Activated T-cell treated with anti-CD3 and anti-CD28 coated beads, Interleukin-2, amount 50 U/mL, for 72 hours (primary cell): ENCODE measurements around the gene ZNRF2. TPM values are rescaled to one million over a fixed set of nuclear protein-coding genes. Genes with fewer than 3 reads are reported as not detected.
"Not testable (repeated sequence)": the region's sequence is repeated elsewhere in the genome, so short reads cannot be mapped to it uniquely, and the experiment has no call there.

Experiments
- ATAC-seq, 2 donors: fragments of 150-1000 bp; cut with Tn5 transposase; replicated peaks in 1 of 2; 2 replicates each; pipeline ENCODE4 v1.10.0; 2021; ENCODE audit warnings: moderate library complexity in 2 of 2, mild to moderate bottlenecking in 1 of 2
- DNase-seq, 2 donors: peaks; one replicate each; pipeline ENCODE4 v3.0.0; 2021 to 2022; ENCODE audit warnings: mixed read lengths in 1 of 2
- H3K27ac Mint-ChIP-seq: one replicate; pipeline ENCODE4 v1.8.0; 2022; ENCODE audit warnings: mild to moderate bottlenecking, moderate library complexity, mixed read lengths
- H3K27me3 Mint-ChIP-seq: one replicate; pipeline ENCODE4 v1.8.0; 2022; ENCODE audit warnings: low read depth, mixed read lengths
- H3K36me3 Mint-ChIP-seq, 2 donors: one replicate each; pipeline ENCODE4 v1.8.0; 2022; ENCODE audit warnings: mixed read lengths in 2 of 2, mild to moderate bottlenecking in 1 of 2; ENCODE audit not compliant: insufficient read depth in 2 of 2
- H3K4me1 Mint-ChIP-seq: one replicate; pipeline ENCODE4 v1.8.0; 2022; ENCODE audit warnings: low read depth, mixed read lengths
- H3K4me3 Mint-ChIP-seq, 2 donors: one replicate each; pipeline ENCODE4 v1.8.0; 2022; ENCODE audit warnings: mild to moderate bottlenecking in 2 of 2, mixed read lengths in 2 of 2, moderate library complexity in 2 of 2
- H3K9me3 Mint-ChIP-seq, 2 donors: one replicate each; pipeline ENCODE4 v1.8.0; 2022; ENCODE audit warnings: mixed read lengths in 2 of 2
- total RNA-seq, 2 donors: library from RNA; stranded (reverse); gene quantifications; one replicate each; pipeline ENCODE4 v1.2.3, GENCODE V29; 2022

The ZNRF2 gene
- total RNA-seq, 2 donors from 2014 or later = 18.3 to 19.6 TPM

DNA sequence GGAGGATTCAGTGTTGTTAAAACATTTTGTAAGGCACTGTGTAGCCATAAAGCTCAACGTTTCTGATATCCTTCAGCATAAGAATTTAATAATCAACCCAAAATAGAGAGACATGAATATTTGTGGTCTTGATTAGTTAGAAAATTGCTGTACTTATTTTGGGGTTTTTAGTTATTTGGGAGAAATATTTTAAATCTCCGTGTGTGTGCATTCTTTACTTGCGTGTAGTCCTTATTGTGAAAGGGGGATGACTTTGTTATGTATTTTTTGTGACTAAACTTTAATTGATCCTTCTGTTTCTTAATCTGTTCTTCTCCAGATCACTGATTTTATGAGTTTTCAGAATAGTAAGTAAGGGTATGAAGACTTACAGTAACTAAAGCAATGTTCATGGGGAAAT lies 81.2 kb downstream of the ZNRF2 start:
- no peak for ATAC-seq
- Mint-ChIP-seq H3K27me3 (no peaks in the 10 kb centered on the region), H3K4me1 (no peaks in the 10 kb centered on the region), H3K27ac (no peak overlapping the region), H3K36me3 (no peaks in the 10 kb centered on the region), H3K9me3 (no peaks in the 10 kb centered on the region), H3K4me3 (no peak overlapping the region)
- DNase-seq = no peak

DNA sequence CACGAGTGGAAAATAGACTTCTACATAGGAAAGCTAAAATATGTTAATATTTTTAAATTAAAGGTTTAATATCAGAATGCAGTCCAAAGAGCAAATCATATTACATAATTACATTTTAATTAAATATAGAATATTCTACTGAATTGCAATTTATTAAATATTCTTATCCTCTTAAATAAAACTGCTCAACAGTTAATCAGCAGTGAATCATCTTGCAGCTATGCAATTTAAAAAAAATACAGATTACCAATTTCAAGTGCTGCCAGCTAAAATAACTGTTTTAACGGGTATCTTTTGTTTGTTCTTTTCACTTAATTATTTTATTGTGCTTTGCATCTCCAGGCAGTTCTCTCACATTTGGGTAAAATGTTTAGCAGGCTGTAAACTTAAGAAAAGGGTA lies 82.2 kb downstream of the ZNRF2 start:
- DNase-seq (no peak), ATAC-seq (no peak)
- Mint-ChIP-seq H3K9me3 (no peaks in the 10 kb centered on the region), H3K36me3 (peaks cover 0 to 2% of the 10 kb centered on the region in 2 donors), H3K27me3 (no peaks in the 10 kb centered on the region), H3K4me3 (no peak overlapping the region), H3K4me1 (no peaks in the 10 kb centered on the region), H3K27ac (no peak overlapping the region)

DNA sequence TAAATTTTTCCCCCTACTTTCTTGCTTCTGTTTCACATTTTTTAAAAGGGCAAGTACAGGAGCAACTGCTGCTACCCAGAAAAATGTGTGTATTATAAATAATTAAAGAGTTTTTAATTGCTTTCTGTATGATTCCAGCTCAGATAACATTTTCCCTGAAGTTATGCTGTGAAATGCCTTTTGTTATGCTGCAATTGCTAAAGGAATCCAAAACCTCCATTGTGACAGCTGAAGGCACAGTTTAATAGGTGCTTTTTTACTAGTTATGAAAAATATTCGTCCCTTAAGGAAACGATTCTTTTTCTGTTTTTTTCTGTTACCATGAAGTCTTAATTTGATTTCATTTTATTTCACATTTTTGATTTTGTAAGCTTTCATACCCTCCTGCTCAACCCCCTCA lies 83.2 kb downstream of the ZNRF2 start:
- no peak for DNase-seq
- no peak for ATAC-seq
- H3K27ac Mint-ChIP-seq = no peak overlapping the region
- no peaks in the 10 kb centered on the region for H3K4me1 Mint-ChIP-seq
- no peaks in the 10 kb centered on the region for H3K9me3 Mint-ChIP-seq
- H3K4me3 Mint-ChIP-seq = no peak overlapping the region
- peaks cover 0 to 2% of the 10 kb centered on the region in 2 donors for H3K36me3 Mint-ChIP-seq
- no peaks in the 10 kb centered on the region for H3K27me3 Mint-ChIP-seq

DNA sequence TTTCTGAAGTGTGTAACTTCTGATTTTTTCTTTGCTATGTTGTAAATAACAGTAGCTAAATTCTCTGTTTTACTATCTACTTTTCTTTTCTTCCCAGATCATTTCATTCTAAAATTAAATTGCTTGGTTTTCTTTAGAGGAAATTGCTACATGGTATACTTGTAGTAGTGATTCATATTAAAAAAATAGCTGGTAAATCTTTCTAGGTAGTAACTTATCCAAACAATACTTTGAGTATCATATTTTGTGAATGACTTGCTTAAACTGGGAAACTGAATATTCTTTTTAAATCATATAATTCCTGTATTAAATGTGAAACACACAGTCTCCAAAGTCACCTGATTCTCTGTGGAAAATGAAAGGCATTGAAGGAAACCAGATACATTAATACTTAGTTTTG lies 85.5 kb downstream of the ZNRF2 start:
- H3K27me3 Mint-ChIP-seq = no peaks in the 10 kb centered on the region
- H3K9me3 Mint-ChIP-seq = peaks cover 0 to 2% of the 10 kb centered on the region in 2 donors
- ATAC-seq = no peak
- no peak overlapping the region for H3K4me3 Mint-ChIP-seq
- no peaks in the 10 kb centered on the region for H3K4me1 Mint-ChIP-seq
- H3K36me3 Mint-ChIP-seq = peaks cover 0 to 2% of the 10 kb centered on the region in 2 donors
- peak overlapping the region; percentile 38 for H3K27ac Mint-ChIP-seq
- DNase-seq = no peak

DNA sequence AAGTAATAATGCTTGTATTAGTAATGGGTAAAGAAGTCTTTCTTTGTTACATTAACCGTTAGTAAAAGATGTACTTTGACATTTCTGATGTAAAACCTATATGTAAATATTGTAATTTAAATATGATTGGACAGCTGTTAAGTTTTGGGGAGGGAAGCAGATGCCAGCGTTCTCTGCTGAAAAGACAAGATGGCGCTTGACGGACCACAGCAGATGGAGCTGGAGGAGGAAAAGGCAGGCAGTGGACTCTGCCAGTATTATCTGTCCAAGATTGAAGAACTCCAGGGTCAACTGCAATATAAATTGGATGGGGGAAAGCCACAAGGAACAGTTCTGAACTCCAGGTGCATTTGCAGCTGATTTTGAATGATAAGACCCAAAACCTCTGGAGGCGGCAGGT lies 86.9 kb downstream of the ZNRF2 start:
- ATAC-seq = no peak
- H3K4me3 Mint-ChIP-seq = no peak overlapping the region
- H3K27ac Mint-ChIP-seq = no peak overlapping the region
- DNase-seq = no peak
- no peaks in the 10 kb centered on the region for H3K4me1 Mint-ChIP-seq
- H3K36me3 Mint-ChIP-seq = peaks cover 0 to 2% of the 10 kb centered on the region in 2 donors
- H3K27me3 Mint-ChIP-seq = no peaks in the 10 kb centered on the region
- peaks cover 0 to 2% of the 10 kb centered on the region in 2 donors for H3K9me3 Mint-ChIP-seq

DNA sequence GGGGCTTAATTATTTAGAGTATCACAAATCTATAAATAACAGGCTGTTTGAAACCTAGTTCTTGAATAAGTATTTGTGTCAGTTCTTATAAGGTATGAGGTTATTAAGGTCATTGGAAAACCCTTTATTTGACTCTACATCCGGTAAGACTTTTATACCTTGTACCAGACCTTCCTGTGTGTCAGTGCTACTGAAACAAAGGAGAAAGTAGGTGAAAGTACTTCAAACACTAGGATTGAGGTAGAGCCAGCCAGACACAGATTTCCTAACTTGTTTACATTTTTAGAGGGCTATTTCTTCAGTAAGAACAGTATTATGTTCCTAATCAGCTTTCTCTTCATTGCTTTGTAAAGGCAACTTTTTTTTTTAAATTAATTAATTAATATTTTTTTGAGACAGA lies 93.9 kb downstream of the ZNRF2 start:
- no peak overlapping the region for H3K27ac Mint-ChIP-seq
- peaks cover 2 to 11% of the 10 kb centered on the region in 2 donors for H3K36me3 Mint-ChIP-seq
- ATAC-seq (no peak), DNase-seq (no peak)
- no peak overlapping the region for H3K4me3 Mint-ChIP-seq
- H3K27me3 Mint-ChIP-seq = no peaks in the 10 kb centered on the region
- H3K4me1 Mint-ChIP-seq = no peaks in the 10 kb centered on the region
- H3K9me3 Mint-ChIP-seq = peaks cover 0 to 2% of the 10 kb centered on the region in 2 donors

DNA sequence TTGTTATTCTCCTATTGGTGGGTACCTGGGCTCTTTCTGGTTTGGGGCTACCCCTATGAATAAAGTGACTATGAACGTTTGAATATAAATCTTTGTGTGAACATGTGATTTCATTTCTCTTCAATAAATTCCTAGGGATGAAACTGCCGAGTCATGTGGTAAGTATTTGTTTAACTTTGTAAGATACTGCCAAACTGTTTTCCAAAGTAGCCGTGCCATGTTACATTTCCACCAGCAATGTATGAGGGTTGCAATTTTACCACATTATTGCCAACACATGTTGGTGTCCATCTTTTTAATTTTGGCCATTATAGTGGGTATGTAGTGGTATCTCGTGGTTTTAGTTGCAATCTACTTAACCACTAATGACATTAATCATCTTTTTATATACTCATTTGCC lies 94.7 kb downstream of the ZNRF2 start:
- ATAC-seq (no peak), DNase-seq (no peak)
- H3K27me3 Mint-ChIP-seq = no peaks in the 10 kb centered on the region
- peaks cover 2 to 4% of the 10 kb centered on the region in 2 donors for H3K9me3 Mint-ChIP-seq
- no peaks in the 10 kb centered on the region for H3K4me1 Mint-ChIP-seq
- no peak overlapping the region for H3K4me3 Mint-ChIP-seq
- no peak overlapping the region for H3K27ac Mint-ChIP-seq
- peaks cover 2 to 12% of the 10 kb centered on the region in 2 donors for H3K36me3 Mint-ChIP-seq

DNA sequence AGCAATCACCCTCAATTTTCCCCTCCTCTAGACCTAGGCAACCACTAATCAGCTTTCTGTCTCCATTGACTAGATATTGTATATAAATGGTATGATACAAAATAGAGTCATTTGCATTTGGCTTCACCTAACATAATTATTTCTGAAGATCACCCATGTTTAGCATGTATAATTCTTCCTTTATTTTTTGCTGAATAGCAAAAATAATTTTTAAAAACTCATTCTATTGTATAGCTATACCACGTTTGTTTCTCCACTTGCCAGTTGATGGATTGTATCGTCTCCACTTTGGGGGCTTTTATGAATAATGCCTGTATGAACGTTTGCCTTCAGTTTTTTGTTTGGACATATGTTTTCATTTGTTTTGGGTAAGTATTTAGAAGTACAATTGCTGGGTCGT lies 95.3 kb downstream of the ZNRF2 start:
- H3K4me3 Mint-ChIP-seq = no peak overlapping the region
- ATAC-seq (no peak), DNase-seq (no peak)
- peaks cover 2 to 3% of the 10 kb centered on the region in 2 donors for H3K9me3 Mint-ChIP-seq
- H3K4me1 Mint-ChIP-seq = no peaks in the 10 kb centered on the region
- no peaks in the 10 kb centered on the region for H3K27me3 Mint-ChIP-seq
- peaks cover 2 to 12% of the 10 kb centered on the region in 2 donors for H3K36me3 Mint-ChIP-seq
- no peak overlapping the region for H3K27ac Mint-ChIP-seq

DNA sequence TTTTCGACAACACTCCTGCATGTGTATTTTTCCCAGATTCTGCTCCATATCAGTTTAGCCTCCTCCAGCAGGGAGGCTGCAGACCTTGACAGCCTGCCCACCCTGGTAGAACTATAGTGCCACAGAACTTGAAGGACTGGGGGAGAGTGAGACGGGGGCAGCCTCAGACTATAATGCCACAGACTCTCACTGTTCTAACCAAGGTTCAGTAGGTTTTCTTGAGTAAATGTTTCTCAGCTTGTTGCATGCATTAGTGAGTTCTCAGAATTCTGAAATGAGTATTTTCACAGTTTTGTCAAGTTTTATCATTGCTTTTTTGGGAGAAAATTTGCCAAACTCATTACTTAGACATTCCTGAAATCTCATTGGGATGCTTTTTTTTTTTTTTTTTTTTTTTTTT lies 95.9 kb downstream of the ZNRF2 start:
- Mint-ChIP-seq H3K27me3 (no peaks in the 10 kb centered on the region), H3K36me3 (peaks cover 2 to 12% of the 10 kb centered on the region in 2 donors), H3K27ac (no peak overlapping the region), H3K9me3 (peaks cover 1 to 2% of the 10 kb centered on the region in 2 donors), H3K4me3 (no peak overlapping the region), H3K4me1 (no peaks in the 10 kb centered on the region)
- ATAC-seq (no peak), DNase-seq (no peak)

DNA sequence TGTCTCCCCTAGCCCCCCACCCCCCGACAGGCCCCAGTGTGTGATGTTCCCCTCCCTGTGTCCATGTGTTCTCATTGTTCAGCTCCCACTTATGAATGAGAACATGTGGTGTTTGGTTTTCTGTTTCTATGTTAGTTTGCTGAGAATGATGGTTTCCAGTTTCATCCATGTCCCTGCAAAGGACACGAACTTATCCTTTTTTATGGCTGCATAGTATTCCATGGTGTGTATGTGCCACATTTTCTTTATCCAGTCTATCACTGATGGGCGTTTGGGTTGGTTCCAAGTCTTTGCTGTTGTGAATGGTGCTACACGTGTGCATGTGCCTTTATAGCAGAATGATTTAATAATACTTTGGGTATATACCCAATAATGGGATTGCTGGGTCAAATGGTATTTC lies 96.4 kb downstream of the ZNRF2 start:
- H3K9me3 Mint-ChIP-seq, H3K4me3 Mint-ChIP-seq, ATAC-seq, H3K4me1 Mint-ChIP-seq, H3K27ac Mint-ChIP-seq, H3K27me3 Mint-ChIP-seq, DNase-seq: not testable (repeated sequence)
- H3K36me3 Mint-ChIP-seq = peaks cover 2 to 12% of the 10 kb centered on the region in 2 donors

DNA sequence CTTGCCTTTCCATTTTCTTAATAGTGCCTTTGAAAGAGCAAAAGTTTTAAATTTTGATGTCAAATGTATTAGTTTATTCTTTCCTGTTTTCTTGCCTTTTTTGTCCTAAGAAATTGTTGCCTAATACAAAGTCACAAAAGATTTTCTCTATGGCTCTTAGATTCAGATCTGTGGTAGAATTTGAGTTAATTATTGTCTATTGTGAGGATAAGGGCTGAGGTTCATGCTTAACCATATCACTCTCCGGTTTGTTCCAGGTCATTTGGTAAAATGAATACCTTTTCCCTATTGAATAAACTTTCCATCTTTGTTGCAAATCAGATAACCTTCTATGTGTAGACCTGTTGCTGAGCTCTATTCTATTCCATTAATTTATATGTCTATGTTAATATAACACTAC lies 98.2 kb downstream of the ZNRF2 start:
- Mint-ChIP-seq H3K27me3 (no peaks in the 10 kb centered on the region), H3K4me1 (no peaks in the 10 kb centered on the region), H3K27ac (no peak overlapping the region), H3K36me3 (peaks cover 2 to 12% of the 10 kb centered on the region in 2 donors), H3K9me3 (peaks cover 1 to 2% of the 10 kb centered on the region in 2 donors), H3K4me3 (no peak overlapping the region)
- no peak for ATAC-seq
- no peak for DNase-seq

DNA sequence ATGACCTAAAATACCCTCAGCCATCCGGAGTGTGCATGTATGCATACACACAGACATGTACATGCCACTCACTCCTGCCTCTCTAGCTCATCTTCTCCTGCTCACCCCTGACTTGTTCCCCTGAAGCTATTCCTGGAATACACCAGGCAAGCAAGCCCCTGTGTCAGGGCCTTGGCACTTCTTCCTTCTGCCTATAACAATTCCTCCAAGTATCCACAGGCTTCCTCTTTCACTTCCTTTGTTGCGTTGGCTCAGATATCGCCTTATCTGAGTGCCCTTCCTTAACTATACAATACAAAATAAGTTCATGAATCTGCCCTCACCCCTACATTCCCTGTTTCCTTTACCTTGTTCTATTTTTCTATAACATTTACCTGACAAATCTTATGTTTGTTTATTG lies 105.4 kb downstream of the ZNRF2 start:
- peaks cover 0 to 2% of the 10 kb centered on the region in 2 donors for H3K36me3 Mint-ChIP-seq
- no peaks in the 10 kb centered on the region for H3K9me3 Mint-ChIP-seq
- H3K4me1 Mint-ChIP-seq = no peaks in the 10 kb centered on the region
- ATAC-seq = no peak
- H3K4me3 Mint-ChIP-seq = no peak overlapping the region
- DNase-seq = no peak
- H3K27me3 Mint-ChIP-seq = no peaks in the 10 kb centered on the region
- no peak overlapping the region for H3K27ac Mint-ChIP-seq

DNA sequence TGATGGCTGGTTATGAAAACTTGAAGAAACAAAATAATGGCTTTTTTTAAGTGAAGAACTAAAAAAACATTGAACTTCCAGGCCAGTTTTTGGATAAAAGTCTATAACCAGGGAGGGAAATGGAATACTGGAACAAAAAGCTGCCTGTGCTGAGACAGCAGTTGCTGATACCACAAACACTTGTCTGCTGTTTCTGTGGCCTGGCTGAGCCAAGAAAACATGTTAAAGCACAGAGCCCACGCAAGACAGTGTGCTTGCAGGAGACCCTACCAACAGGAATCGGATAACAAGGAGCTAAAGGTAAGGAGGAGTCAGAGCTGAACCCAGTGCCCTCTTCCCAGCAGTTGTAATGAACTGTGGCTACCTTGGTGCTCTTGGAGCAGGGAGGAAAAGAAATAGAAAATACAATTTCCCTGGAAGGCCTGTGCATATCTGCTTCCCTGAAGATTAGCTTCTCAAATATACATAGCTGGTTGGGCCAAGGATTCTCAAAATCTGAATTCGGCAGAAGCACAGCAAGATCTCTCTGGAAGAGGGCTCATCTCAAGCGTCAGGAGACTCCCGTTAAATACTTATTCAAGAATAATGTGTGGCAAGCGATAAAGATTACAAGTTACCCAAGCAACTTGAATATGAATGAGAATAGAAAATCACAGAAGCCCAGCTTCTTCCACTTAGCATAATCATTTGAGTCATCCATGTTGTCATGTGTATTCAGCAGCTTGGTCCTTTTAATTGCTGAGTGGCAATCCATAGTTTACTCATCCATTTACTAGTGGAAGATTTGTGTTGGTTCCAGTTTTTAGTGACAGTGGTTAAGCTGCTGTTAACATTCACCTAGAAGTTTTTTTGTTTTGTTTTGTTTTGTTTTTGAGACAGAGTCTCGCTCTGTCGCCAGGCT lies 106.6 kb downstream of the ZNRF2 start:
- no peak for DNase-seq
- peak; percentile 59 to 80 for ATAC-seq
- Mint-ChIP-seq H3K36me3 (peaks cover 0 to 2% of the 10 kb centered on the region in 2 donors), H3K27me3 (no peaks in the 10 kb centered on the region), H3K4me1 (no peaks in the 10 kb centered on the region), H3K4me3 (no peak overlapping the region), H3K9me3 (no peaks in the 10 kb centered on the region), H3K27ac (no peak overlapping the region)

DNA sequence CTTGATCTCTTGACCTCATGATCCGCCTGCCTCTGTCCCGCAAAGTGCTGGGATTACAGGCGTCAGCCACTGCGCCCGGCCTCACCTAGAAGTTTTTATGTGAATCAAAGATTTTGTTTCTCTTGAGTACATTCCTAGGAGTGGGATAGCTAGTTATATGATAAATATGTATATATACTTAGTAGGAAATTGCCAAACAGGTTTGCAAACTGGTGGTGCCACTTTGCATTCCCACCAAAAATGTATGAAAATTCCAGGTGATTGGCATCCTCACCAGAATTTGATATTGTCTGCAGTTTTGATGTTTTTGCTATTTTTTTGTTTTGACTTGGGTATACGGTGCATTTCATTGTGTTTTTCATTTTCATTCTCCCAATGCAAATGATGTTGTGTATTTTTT lies 107.4 kb downstream of the ZNRF2 start:
- DNase-seq (no peak), ATAC-seq (no peak)
- Mint-ChIP-seq H3K27ac (no peak overlapping the region), H3K4me1 (no peaks in the 10 kb centered on the region), H3K9me3 (no peaks in the 10 kb centered on the region), H3K4me3 (no peak overlapping the region), H3K36me3 (peaks cover 0 to 2% of the 10 kb centered on the region in 2 donors), H3K27me3 (no peaks in the 10 kb centered on the region)
